ENCODE measurements around the gene MDM2.

DNA sequence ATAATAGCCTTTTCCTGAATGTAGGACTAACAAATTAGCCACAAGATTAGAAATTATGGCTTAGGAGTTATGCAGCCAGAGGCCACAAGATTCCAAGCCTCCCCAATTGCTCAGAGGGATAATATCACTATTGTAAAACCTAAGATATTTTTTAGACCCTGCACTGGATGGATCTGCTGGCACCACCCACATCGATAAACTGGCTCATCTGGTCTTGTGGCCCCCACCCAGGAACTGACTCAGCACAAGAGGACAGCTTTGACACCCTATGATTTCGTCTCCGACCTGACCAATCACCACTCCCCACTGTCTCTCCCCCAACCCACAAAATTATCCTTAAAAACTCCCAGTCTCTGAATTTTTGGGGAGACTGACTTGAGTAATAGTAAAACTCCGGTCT lies 70.3 kb downstream of the MDM2 start:
- TF ChIP-seq, protein P1, sequence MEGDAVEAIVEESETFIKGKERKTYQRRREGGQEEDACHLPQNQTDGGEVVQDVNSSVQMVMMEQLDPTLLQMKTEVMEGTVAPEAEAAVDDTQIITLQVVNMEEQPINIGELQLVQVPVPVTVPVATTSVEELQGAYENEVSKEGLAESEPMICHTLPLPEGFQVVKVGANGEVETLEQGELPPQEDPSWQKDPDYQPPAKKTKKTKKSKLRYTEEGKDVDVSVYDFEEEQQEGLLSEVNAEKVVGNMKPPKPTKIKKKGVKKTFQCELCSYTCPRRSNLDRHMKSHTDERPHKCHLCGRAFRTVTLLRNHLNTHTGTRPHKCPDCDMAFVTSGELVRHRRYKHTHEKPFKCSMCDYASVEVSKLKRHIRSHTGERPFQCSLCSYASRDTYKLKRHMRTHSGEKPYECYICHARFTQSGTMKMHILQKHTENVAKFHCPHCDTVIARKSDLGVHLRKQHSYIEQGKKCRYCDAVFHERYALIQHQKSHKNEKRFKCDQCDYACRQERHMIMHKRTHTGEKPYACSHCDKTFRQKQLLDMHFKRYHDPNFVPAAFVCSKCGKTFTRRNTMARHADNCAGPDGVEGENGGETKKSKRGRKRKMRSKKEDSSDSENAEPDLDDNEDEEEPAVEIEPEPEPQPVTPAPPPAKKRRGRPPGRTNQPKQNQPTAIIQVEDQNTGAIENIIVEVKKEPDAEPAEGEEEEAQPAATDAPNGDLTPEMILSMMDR (conservative IDR thresholded peaks at IDR 0.05; ENCODE audit: low read depth, low read length) = no peak
- no peak for TF ChIP-seq EZH2phosphoT487 (IDR thresholded peaks at IDR 0.05; ENCODE audit: borderline replicate concordance, low read length)

All from PC-3 (cell line).